HepG2 (cell line): ENCODE measurements around the gene RGS13.

ENCODE experiments used
- ARNT ChIP-seq: fragments of 450-650 bp; IDR thresholded peaks from 2 replicates; pipeline ENCODE4 v1.6.1; 2017
- KLF16 ChIP-seq, 2 experiments: sonication (generic) in 1 of 2; formaldehyde crosslinking in 1 of 2; IDR thresholded peaks; 2 replicates each; pipeline versions ENCODE4 v1.6.1 to v1.8.0; 2016 to 2023; ENCODE audit warnings: missing genetic modification reagents in 2 of 2, missing compliant biosample characterization in 1 of 2
- TAF1 ChIP-seq: sonication (generic); formaldehyde crosslinking; IDR thresholded peaks from 2 replicates; pipeline ENCODE4 v1.4.0; 2020; ENCODE audit warnings: missing genetic modification reagents
- ZNF737 ChIP-seq: sonication (generic); formaldehyde crosslinking; IDR thresholded peaks from 2 replicates; pipeline ENCODE4 v1.5.0; 2020; ENCODE audit warnings: missing genetic modification reagents, mild to moderate bottlenecking, borderline replicate concordance

- TF ChIP-seq ZNF737 (no peak), KLF16 (CRISPR knock-in tag; IDR thresholded peaks at IDR 0.05) (no peak), TAF1 (CRISPR knock-in tag) (no peak), ARNT (no peak)
Measured at GRCh38 chr1:192706936-192707335, 71.0 kb downstream of the RGS13 start.
